Esophagus (tissue), 2 donors: ENCODE results near the gene BUB1. TPM values are rescaled to one million over a fixed set of nuclear protein-coding genes. Genes with fewer than 3 reads are reported as not detected.
"Not testable (repeated sequence)": the region's sequence is repeated elsewhere in the genome, so short reads cannot be mapped to it uniquely, and the experiment has no call there.

Experiments
- H3K27ac ChIP-seq, 2 donors: one replicate each; pipeline ENCODE4 v1.5.1; 2013; ENCODE audit warnings: low read depth in 2 of 2, mild to moderate bottlenecking in 2 of 2, inconsistent platforms in 1 of 2, low read length in 1 of 2, moderate library complexity in 1 of 2
- H3K27me3 ChIP-seq, 2 donors: one replicate each; pipeline ENCODE4 v1.6.1; 2013; ENCODE audit warnings: low read length in 2 of 2, control low read depth in 1 of 2, mild to moderate bottlenecking in 1 of 2; ENCODE audit not compliant: insufficient read depth in 2 of 2, control insufficient read depth in 1 of 2
- H3K36me3 ChIP-seq, 2 donors: one replicate each; pipeline ENCODE4 v1.6.1; 2013; ENCODE audit warnings: low read length in 1 of 2; ENCODE audit not compliant: control insufficient read depth in 2 of 2, insufficient read depth in 2 of 2
- H3K4me1 ChIP-seq, 2 donors: one replicate each; pipeline ENCODE4 v1.6.1; 2013; ENCODE audit warnings: low read length in 1 of 2; ENCODE audit not compliant: control insufficient read depth in 2 of 2, insufficient read depth in 2 of 2
- H3K4me3 ChIP-seq, 2 donors: one replicate each; pipeline ENCODE4 v1.5.1; 2013; ENCODE audit warnings: low read length in 2 of 2, mild to moderate bottlenecking in 2 of 2, low read depth in 1 of 2, moderate library complexity in 1 of 2
- H3K9me3 ChIP-seq, 2 donors: one replicate each; pipeline ENCODE4 v1.6.1; 2013; ENCODE audit warnings: mild to moderate bottlenecking in 2 of 2, low read depth in 1 of 2, low read length in 1 of 2, moderate library complexity in 1 of 2; ENCODE audit not compliant: control insufficient read depth in 2 of 2, insufficient read depth in 1 of 2
- WGBS, 2 donors: extraction: QIAGEN DNeasy Blood & Tissue Kit; methylation state at CpG; one replicate each; pipeline ENCODE4 v1.1.7; 2013; 5-methylcytosine and 5-hydroxymethylcytosine counted together
- polyA plus RNA-seq, 2 donors: library from polyadenylated mRNA; stranded (reverse); fragments of 200-250 nt; gene quantifications; one replicate each; pipeline ENCODE4 v1.2.3, GENCODE V29; 2013
- donor health status: healthy with polysubstance abuse.
- donor health status: Bipolar disorder and iron deficiency.

BUB1 gene
- polyA plus RNA-seq, 2 donors, result 2.3 to 5.3 TPM

DNA sequence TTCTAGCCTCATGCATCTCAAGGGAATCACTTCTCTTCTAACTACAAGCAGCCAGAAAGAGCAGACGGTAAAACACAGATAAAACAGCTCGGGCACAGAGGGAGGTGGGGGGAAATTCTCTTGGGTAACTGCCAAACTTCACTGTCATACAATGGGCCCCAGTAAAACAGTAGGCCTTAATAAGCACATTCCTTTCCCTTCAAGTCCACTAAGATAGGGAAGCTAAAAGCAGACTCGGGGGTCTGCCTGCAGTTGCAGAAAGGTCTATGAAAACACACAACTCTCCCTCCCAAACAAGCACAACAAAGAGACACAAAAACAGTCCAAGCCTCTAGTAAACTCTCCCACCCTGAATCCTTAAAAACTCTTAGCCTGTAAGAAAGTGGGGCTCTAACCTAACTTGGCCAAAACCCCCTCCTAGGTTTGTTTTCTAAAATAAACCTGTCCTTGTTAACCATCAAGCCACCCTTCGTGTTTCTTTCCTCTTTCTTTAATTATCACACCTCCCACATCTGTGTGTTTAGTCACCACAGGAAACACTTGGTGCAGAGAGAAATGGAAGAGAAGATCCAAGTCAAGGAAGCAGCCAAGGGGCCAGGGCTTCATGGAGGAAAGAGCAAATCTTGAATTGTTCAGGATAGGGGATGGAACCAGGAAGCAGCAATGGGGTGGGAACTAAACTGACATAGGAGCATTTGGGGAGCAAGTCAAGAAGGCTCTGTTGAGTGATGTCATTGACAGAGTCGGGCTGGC is 17.5 kb upstream of the BUB1 start:
- not testable (repeated sequence) for H3K27me3 ChIP-seq, H3K36me3 ChIP-seq, H3K4me1 ChIP-seq, H3K4me3 ChIP-seq, H3K27ac ChIP-seq, H3K9me3 ChIP-seq
- WGBS, 2 donors, result 25 to 46% methylated on average over 4 to 5 of the region's 5 CpGs

- Histone ChIP-seq H3K4me3 (no peak overlapping the region), H3K9me3 (peaks cover 2% of the 10 kb centered on the region in 2 donors), H3K36me3 (no peaks in the 10 kb centered on the region), H3K27me3 (peaks cover 0 to 3% of the 10 kb centered on the region in 2 donors), H3K4me1 (no peaks in the 10 kb centered on the region), H3K27ac (no peak overlapping the region)
- 93 to 97% methylated on average over 11 of the region's 11 CpGs for WGBS, 2 donors
These were observed 13.9 kb upstream of the BUB1 start for GRCh38 chr2:110691612-110692258.

- 85 to 86% methylated on average over 4 of the region's 4 CpGs for WGBS, 2 donors
- H3K27ac ChIP-seq, result no peak overlapping the region
- peaks cover 0 to 3% of the 10 kb centered on the region in 2 donors for H3K27me3 ChIP-seq
- H3K4me1 ChIP-seq, result no peaks in the 10 kb centered on the region
- no peaks in the 10 kb centered on the region for H3K36me3 ChIP-seq
- peaks cover 2% of the 10 kb centered on the region in 2 donors for H3K9me3 ChIP-seq
- H3K4me3 ChIP-seq, result no peak overlapping the region
These were observed 12.5 kb upstream of the BUB1 start for GRCh38 chr2:110690083-110690965.

- 32 to 41% methylated on average over 5 of the region's 5 CpGs for WGBS, 2 donors
- H3K9me3 ChIP-seq, result peaks cover 2% of the 10 kb centered on the region in 2 donors
These were observed 10.8 kb upstream of the BUB1 start for GRCh38 chr2:110688594-110689091.

DNA sequence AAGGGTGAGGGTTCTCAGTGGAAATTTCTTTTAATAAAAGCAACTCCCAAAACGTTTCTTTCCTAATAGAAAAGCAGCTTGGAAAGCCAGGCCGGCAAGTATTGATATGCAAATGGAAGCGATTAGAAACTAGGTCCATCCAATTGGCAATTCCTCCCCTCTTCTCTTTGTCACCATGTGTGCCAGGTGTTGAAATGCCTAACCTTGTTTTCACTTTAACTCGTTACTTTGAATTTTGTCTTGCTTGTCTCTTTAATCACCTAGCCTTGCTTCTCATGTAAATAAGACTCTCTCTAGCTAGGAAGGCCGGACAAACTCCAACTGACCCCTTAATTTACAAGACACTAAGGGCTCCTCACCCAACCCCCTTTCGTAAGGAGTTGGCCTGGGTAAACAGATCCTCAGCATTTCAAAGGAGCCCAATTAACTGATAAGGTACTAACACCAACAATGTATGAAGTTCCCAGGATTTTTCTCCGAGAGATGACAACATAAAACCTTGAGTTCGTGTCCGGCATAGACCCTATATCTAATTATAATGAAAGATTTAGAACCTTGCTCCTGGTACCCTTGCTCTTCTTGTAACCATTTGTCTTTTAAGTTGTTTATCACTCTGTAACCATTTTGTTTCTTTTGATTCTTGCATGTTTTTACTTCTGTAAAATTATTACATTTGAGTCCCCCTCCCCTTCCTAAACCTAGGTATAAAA is 10.1 kb upstream of the BUB1 start:
- not testable (repeated sequence) for H3K27ac ChIP-seq, H3K4me3 ChIP-seq, H3K4me1 ChIP-seq, H3K27me3 ChIP-seq, H3K36me3 ChIP-seq, H3K9me3 ChIP-seq
- WGBS, 2 donors, result 41 to 52% methylated on average over 9 of the region's 9 CpGs

More at GRCh38 chr2:110688594-110689091, 10.8 kb upstream of the BUB1 start:
- peaks cover 0 to 3% of the 10 kb centered on the region in 2 donors for H3K27me3 ChIP-seq
- H3K4me3 ChIP-seq, result no peak overlapping the region
- no peaks in the 10 kb centered on the region for H3K4me1 ChIP-seq
- no peaks in the 10 kb centered on the region for H3K36me3 ChIP-seq
- no peak overlapping the region for H3K27ac ChIP-seq

GRCh38 chr2:110682872-110683271 is 5.0 kb upstream of the BUB1 start:
- Histone ChIP-seq H3K27ac (no peak overlapping the region), H3K4me1 (no peaks in the 10 kb centered on the region), H3K4me3 (no peak overlapping the region), H3K9me3 (peaks cover 0 to 2% of the 10 kb centered on the region in 2 donors), H3K27me3 (no peaks in the 10 kb centered on the region), H3K36me3 (no peaks in the 10 kb centered on the region)
- WGBS, 2 donors, result 96 to 100% methylated on average over 1 of the region's 1 CpG

DNA sequence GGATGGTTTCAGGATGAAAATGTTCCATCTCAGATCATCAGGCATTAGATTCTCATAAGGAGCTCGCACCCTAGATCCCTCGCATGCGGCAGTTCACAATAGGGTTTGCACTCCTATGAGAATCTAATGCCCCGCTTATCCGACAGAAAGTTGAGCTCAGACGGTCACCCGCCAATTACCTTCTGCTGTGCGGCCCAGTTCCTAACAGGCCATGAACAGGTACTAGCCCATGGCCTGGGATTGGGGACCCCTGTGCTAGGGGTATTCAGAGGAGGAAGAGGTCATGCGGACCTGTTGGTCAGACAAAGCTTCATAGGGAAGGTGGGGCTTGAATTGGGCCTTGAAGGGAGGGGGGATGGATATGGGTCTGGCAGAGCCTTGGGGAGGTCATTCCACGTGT is 4.4 kb upstream of the BUB1 start:
- no peak overlapping the region for H3K27ac ChIP-seq
- no peaks in the 10 kb centered on the region for H3K9me3 ChIP-seq
- H3K27me3 ChIP-seq, result no peaks in the 10 kb centered on the region
- 92 to 95% methylated on average over 10 of the region's 10 CpGs for WGBS, 2 donors
- H3K4me1 ChIP-seq, result no peaks in the 10 kb centered on the region
- H3K36me3 ChIP-seq, result no peaks in the 10 kb centered on the region
- no peak overlapping the region for H3K4me3 ChIP-seq

DNA sequence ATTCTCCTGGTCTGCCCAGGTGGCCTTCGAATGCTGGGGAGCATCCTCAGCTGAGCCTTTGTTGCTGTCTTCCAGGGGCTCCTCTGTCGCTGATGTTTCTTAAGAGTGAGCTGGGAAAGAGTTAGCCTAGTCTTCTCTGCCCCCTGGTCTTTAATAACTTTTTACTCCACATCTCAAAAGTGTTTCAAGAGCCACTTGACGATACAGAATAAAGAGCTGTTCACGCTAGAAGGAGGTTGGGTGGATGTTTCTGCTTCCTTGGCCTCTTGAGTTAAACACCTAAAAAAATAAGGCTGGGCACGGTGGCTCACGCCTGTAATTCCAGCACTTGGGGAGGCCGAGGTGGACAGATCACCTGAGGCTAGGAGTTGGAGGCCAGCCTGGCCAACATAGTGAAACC is 2.8 kb upstream of the BUB1 start:
- WGBS, 2 donors, result 92 to 94% methylated on average over 7 of the region's 7 CpGs
- no peaks in the 10 kb centered on the region for H3K36me3 ChIP-seq

DNA sequence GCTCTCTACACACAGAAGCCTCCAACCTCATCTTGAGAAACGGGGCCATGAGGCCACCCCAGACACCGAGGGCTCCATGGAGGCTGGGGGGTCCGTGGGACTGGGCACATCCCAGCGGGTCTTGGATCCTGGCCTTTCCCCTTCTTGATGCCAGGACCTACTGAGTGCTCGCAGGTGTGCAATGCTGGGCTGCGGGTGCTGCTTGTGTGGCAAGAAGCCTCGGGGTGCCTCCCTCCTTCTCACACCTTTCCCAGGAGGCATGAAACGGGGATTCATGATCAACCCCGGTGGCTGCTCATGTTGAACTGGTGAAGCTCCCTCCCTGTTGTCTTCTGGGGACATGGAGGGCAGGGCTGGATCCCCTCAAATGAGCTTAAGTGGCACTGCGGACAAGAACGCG is 2.0 kb upstream of the BUB1 start:
- Histone ChIP-seq H3K4me3 (no peak overlapping the region), H3K27me3 (no peaks in the 10 kb centered on the region), H3K9me3 (no peaks in the 10 kb centered on the region), H3K27ac (no peak overlapping the region), H3K4me1 (no peaks in the 10 kb centered on the region), H3K36me3 (no peaks in the 10 kb centered on the region)
- WGBS, 2 donors, result 87% methylated on average over 12 of the region's 12 CpGs

More for the DNA sequence above, 2.8 kb upstream of the BUB1 start:
- Histone ChIP-seq H3K9me3 (no peaks in the 10 kb centered on the region), H3K4me3 (no peak overlapping the region), H3K27ac (no peak overlapping the region), H3K27me3 (no peaks in the 10 kb centered on the region), H3K4me1 (no peaks in the 10 kb centered on the region)
